Glutamatergic neuron (in vitro differentiated cells): ENCODE data around the gene VEZF1. TPM values are rescaled to one million over a fixed set of nuclear protein-coding genes. Genes with fewer than 3 reads are reported as not detected.

ENCODE experiments used
- DNase-seq: peaks from one replicate; pipeline ENCODE4 v3.0.0; 2022
- H3K27ac Mint-ChIP-seq: one replicate; pipeline ENCODE4 v1.8.0; 2020; ENCODE audit warnings: mild to moderate bottlenecking, mixed read lengths, inconsistent platforms; ENCODE audit not compliant: unreplicated experiment
- H3K27me3 Mint-ChIP-seq: one replicate; pipeline ENCODE4 v1.8.0; 2020; ENCODE audit warnings: mild to moderate bottlenecking, moderate library complexity, mixed read lengths, inconsistent platforms; ENCODE audit not compliant: unreplicated experiment
- H3K36me3 Mint-ChIP-seq: one replicate; pipeline ENCODE4 v1.8.0; 2020; ENCODE audit warnings: mild to moderate bottlenecking, mixed read lengths, inconsistent platforms; ENCODE audit not compliant: unreplicated experiment
- H3K4me1 Mint-ChIP-seq: one replicate; pipeline ENCODE4 v1.8.0; 2020; ENCODE audit warnings: mild to moderate bottlenecking, low read depth, mixed read lengths, inconsistent platforms; ENCODE audit not compliant: unreplicated experiment
- H3K4me3 Mint-ChIP-seq: one replicate; pipeline ENCODE4 v1.8.0; 2020; ENCODE audit warnings: mild to moderate bottlenecking, mixed read lengths, inconsistent platforms; ENCODE audit not compliant: unreplicated experiment
- H3K9me3 Mint-ChIP-seq: one replicate; pipeline ENCODE4 v1.8.0; 2020; ENCODE audit warnings: mild to moderate bottlenecking, moderate library complexity, mixed read lengths, inconsistent platforms; ENCODE audit not compliant: unreplicated experiment
- CTCF ChIP-seq: fragments of 200-600 bp; sonication (generic); IDR thresholded peaks from one replicate; pipeline ENCODE4 v1.5.0; 2021; ENCODE audit not compliant: partially characterized antibody, unreplicated experiment
- total RNA-seq: library from RNA; stranded (reverse); fragmentation: NEBNext Ultra II Directional; extraction: Animal tissue kit (Norgen Biotek cat#: 25700); gene quantifications from one replicate; pipeline ENCODE4 v1.2.1, GENCODE V29; 2021; ENCODE audit not compliant: unreplicated experiment

VEZF1 gene
- total RNA-seq, 1 donor from 2014 or later, result 88.3 TPM

DNA sequence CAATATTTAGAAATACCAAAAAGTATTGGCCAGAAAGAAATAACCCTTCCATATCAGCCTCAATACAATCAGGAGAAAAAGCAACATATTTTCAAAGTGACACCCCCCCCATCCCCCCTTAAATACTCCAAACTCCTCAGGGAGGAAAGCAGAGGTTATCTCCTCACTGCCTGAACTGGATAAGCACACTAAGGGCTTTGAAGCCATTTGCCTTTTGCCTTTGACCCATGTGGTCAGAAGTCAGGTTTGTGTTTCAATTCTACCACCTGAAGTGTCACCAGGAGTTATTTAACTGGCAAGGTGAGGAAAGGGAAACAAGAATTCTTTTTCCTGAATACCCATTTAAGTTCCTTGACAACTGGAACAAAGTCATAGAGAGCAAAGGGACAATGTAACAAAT lies 3.5 kb upstream of the VEZF1 start:
- Mint-ChIP-seq H3K4me3 (no peak overlapping the region), H3K27me3 (peaks cover 11% of the 10 kb centered on the region), H3K4me1 (peaks cover 32% of the 10 kb centered on the region), H3K9me3 (peaks cover 14% of the 10 kb centered on the region), H3K36me3 (no peaks in the 10 kb centered on the region), H3K27ac (no peak overlapping the region)
- TF ChIP-seq CTCF, result no peak
- no peak for DNase-seq

- Mint-ChIP-seq H3K27ac (peak overlapping the region; percentile 74), H3K27me3 (peaks cover 11% of the 10 kb centered on the region), H3K9me3 (peaks cover 14% of the 10 kb centered on the region), H3K4me1 (peaks cover 33% of the 10 kb centered on the region), H3K36me3 (no peaks in the 10 kb centered on the region), H3K4me3 (peak overlapping the region; percentile 32)
- no peak for TF ChIP-seq CTCF
- no peak for DNase-seq
These were observed 2.0 kb upstream of the VEZF1 start for GRCh38 chr17:57990037-57990436.

DNA sequence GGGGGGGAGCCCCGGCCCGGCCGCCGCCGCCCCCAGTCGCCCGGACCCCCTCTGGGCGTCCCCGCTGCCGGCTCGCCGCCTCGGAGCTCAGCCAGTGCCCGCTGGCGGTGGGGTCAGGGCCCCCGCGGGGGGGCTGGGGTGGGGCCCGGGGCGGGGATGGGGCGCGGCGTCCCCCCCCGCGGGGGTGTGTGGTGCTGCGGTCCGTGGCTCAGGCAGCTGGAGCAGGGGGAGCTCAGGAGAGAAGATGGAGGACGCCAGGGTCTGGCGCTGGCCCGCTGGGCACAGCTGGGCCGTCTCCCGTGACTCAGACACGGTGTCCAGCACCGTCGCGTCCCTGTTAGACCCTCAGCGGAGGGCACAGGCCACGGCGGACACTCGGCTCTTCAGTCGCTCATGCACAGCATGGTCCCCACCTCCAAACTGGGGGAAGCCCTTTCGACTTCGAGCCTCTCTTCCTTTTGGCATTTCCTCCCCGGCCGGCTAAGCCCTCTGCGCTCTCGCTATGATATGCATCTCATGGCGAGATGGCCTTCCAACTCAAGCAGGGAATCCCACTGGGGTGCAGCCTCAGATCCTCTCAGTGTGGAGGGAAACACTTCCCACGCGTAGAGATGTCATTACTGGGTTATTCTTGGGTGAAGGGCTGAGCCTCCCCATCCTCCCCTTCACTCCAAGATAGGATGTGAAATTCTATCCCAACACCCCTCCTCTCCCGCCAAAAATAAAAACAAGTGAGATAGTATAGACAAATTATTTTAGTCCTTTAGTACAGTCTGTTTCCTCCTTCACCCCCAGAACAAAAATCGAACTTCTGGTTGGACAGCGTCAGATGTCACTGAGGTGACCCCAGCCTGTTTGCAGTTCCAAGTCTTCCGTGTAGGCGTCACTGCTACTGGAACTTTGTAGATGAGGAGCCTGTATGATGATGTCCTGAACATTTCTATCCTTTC lies 522 bp upstream of the VEZF1 start:
- Mint-ChIP-seq H3K27me3 (peaks cover 11% of the 10 kb centered on the region), H3K9me3 (peaks cover 11% of the 10 kb centered on the region), H3K4me1 (peaks cover 39% of the 10 kb centered on the region), H3K27ac (peak overlapping the region; percentile 98), H3K36me3 (no peaks in the 10 kb centered on the region), H3K4me3 (peak overlapping the region; percentile 93)
- DNase-seq, result peak; percentile 75
- no peak for TF ChIP-seq CTCF

DNA sequence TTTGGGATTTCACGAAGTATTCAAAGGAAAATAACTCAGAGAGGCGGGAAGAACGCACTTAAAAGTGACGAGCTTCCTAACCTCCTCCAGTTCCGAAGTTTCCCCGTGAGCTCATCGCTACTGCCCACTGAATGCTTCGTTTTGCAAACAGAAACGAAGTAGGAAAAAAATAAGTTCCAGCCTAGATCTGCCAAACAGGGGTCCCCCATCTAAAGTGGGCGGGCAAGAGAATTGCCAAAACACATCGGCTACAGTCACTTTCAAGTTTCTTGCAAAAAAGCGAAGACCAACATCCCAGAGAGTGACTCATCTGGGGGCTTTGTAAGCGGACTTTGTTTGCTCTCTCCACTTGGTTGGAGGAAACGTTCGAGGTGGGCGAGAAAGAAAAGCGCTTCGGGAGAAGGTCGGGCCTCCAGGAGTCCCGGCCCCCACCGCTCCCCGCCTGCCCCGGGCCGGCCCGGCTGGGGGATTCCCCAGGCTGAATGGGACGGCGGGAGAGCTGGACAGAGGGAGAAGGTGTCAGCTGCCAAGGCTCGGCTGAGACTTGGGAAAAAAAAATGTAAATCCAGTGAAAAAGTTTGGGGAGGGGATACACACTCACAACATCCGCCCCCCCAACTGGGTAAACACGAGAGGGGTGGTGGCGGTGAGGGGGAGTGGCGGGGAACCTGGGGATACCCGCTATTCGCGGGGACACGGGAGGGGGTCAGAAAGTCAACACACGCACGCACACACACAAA lies 1.0 kb downstream of the VEZF1 start:
- H3K27me3 Mint-ChIP-seq, result peaks cover 11% of the 10 kb centered on the region
- H3K4me1 Mint-ChIP-seq, result peaks cover 42% of the 10 kb centered on the region
- H3K27ac Mint-ChIP-seq, result peak overlapping the region; percentile 96
- TF ChIP-seq CTCF, result no peak
- peak; percentile 31 for DNase-seq
- H3K4me3 Mint-ChIP-seq, result peak overlapping the region; percentile 95
- H3K9me3 Mint-ChIP-seq, result peaks cover 11% of the 10 kb centered on the region
- H3K36me3 Mint-ChIP-seq, result no peaks in the 10 kb centered on the region

DNA sequence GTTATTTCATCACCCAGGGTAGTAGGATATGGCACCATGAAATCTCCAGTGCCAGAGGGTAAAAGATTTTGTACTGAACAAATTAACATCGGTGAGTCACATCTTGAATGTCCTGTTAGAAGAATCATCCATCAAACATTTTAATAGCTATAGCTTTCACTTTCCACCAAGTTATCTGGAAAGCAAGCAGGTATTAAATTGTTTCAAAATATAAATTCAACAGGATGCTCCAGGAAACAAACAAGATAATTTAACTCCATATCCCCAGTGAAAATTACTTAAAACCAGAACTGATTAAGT lies 2.4 kb downstream of the VEZF1 start:
- no peak for DNase-seq
- no peak for TF ChIP-seq CTCF
- peaks cover 11% of the 10 kb centered on the region for H3K9me3 Mint-ChIP-seq
- peak overlapping the region; percentile 82 for H3K4me3 Mint-ChIP-seq
- H3K27me3 Mint-ChIP-seq, result peaks cover 11% of the 10 kb centered on the region
- H3K36me3 Mint-ChIP-seq, result no peaks in the 10 kb centered on the region
- peaks cover 51% of the 10 kb centered on the region for H3K4me1 Mint-ChIP-seq
- H3K27ac Mint-ChIP-seq, result no peak overlapping the region
